Measurements from ENCODE around the gene HBG1. TPM values are rescaled to one million over a fixed set of nuclear protein-coding genes. Genes with fewer than 3 reads are reported as not detected.
"Not testable (repeated sequence)": the region's sequence is repeated elsewhere in the genome, so short reads cannot be mapped to it uniquely, and the experiment has no call there.

The HBG1 gene
- total RNA-seq, 2 experiments from 2014 or later: not detected

- Mint-ChIP-seq H3K9me3 (no peaks in the 10 kb centered on the region), H3K27me3 (peaks cover 10% of the 10 kb centered on the region), H3K36me3 (ENCODE audit: low read depth) (no peaks in the 10 kb centered on the region), H3K4me1 (no peaks in the 10 kb centered on the region), H3K27ac (no peak within 1 kb of the TSS), H3K4me3 (no peak within 1 kb of the TSS)
- ChIA-PET CTCF (no interaction called here), POLR2A (no interaction called here)
- no peak for DNase-seq
Observed at GRCh38 chr11:5269715-5270147, 20.1 kb upstream of the HBG1 start, which contains the start of gene HBE1. Gene HBE1, minus strand, starts transcription at chr11:5269945. Its CDS starts 55 bp downstream, at chr11:5269890.

DNA sequence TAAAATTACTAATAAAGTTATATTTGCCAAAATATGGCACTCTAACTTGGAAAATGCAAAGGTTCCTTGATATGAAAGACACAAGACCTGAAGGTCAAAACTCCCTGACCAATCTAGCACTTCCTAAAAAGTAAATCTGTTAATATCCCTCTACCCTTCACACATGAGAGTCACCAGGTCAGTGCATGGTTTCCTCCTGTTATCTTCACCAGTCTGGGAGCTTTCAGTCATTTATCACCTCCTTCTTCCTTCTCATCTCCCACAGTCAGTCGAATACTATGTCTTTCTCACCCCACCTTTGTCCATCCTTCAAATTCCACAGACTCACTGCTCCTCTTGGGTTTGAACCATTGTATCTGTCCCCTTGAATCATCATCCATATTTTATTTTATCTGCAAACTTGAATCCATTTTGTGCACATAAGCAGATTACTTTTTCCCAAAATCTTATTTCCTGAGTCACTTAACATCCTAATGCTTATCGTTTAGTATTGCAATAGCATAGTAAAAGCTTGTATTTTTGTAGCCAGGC lies 17.4 kb upstream of the HBG1 start:
- no peak overlapping the region for H3K4me3 Mint-ChIP-seq
- no peak overlapping the region for H3K27ac Mint-ChIP-seq
- H3K27me3 Mint-ChIP-seq: peaks cover 10% of the 10 kb centered on the region
- no peaks in the 10 kb centered on the region for H3K4me1 Mint-ChIP-seq
- no peaks in the 10 kb centered on the region for H3K9me3 Mint-ChIP-seq
- DNase-seq: no peak
- CTCF ChIA-PET: interaction anchor here (0.6 kb wide), 1 partner anchor 1344 kb away, joined by 4 read pairs; no protein-coding TSS in a partner anchor
- POLR2A ChIA-PET: no interaction called here
- no peaks in the 10 kb centered on the region for H3K36me3 Mint-ChIP-seq (ENCODE audit: low read depth)

DNA sequence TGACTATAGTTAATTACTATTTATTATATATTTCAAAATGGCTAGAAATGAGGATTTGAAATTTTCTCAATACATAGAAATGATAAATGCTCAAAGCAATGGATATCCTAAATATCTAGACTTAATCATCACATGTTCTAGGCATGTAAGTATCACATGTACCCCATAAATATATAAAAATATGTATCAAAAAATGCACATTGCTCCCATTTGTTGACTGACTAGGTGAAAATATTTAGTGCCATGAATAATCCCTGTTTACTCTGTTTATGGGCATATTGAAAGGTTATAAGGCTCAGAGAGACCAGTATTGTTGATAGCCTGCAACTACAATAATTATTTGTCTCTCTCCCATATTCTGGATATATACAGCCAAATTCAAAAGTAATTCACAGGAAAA lies 17.0 kb upstream of the HBG1 start:
- Mint-ChIP-seq H3K4me1 (no peaks in the 10 kb centered on the region), H3K27me3 (peaks cover 10% of the 10 kb centered on the region), H3K36me3 (ENCODE audit: low read depth) (no peaks in the 10 kb centered on the region), H3K27ac (no peak overlapping the region), H3K9me3 (no peaks in the 10 kb centered on the region), H3K4me3 (no peak overlapping the region)
- POLR2A ChIA-PET: no interaction called here
- CTCF ChIA-PET: no interaction called here
- no peak for DNase-seq

- CTCF ChIA-PET: no interaction called here
- Mint-ChIP-seq H3K27ac (no peak overlapping the region), H3K36me3 (ENCODE audit: low read depth) (no peaks in the 10 kb centered on the region), H3K4me1 (no peaks in the 10 kb centered on the region), H3K27me3 (peaks cover 10% of the 10 kb centered on the region), H3K4me3 (no peak overlapping the region), H3K9me3 (no peaks in the 10 kb centered on the region)
- POLR2A ChIA-PET: no interaction called here
- DNase-seq: no peak
Observed at GRCh38 chr11:5265832-5266231, 16.2 kb upstream of the HBG1 start.

DNA sequence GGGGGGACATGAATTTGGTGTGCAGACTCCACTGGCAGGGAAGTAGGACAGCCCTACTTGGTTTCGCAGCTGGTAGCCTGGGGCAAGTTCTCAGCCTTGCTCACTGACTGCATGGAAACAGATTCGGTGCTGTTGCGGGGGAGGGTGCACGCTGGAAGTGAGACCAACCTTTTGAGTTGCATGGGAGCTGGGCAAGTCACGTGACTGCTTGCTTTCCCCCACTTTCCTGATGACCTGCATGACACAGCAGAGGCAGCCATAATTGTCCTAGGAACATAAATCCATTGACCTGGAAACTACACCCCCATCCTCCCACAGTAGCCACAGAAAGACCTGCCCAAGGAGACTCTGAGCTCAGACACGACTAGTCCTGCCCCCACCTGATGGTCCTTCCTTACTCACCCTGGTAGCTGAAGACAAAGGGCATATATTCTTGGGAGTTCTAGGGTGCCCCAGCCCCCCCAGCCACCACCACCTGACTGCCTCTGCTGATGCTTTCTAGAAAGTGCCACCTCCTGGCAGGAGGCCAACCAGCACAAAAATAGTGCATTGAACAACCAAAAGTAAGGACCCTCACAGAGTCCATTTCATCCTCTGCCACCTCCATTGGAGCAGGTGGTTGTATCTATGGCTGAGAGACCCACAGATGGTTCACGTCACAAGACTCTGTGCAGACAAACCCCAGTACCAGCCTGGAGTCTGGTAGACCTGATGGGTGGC lies 9.0 kb upstream of the HBG1 start:
- Mint-ChIP-seq H3K27me3 (no peaks in the 10 kb centered on the region), H3K9me3 (no peaks in the 10 kb centered on the region), H3K36me3 (ENCODE audit: low read depth) (no peaks in the 10 kb centered on the region), H3K4me1 (no peaks in the 10 kb centered on the region), H3K27ac (no peak overlapping the region), H3K4me3 (no peak overlapping the region)
- ChIA-PET POLR2A (no interaction called here), CTCF (no interaction called here)
- DNase-seq: no peak

DNA sequence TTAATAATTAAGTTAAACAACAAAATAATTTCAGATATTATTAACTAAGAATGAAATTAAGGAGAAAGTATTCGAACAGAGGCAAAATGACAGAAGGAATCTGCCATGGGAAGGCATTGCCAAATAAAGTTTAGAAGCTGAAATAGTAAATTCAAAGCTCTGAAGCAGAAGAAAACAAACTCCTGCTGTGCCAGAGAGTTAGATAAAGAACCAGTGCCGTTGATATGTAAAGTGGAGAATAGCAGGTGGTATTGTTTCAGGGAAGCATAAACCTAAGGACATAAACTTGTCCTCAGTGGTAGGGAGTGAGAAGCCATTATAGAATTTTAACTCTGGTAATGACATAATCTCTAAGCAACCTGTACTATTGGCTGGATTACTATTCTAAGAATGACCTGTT lies 7.6 kb upstream of the HBG1 start:
- H3K27ac Mint-ChIP-seq: no peak overlapping the region
- no peaks in the 10 kb centered on the region for H3K9me3 Mint-ChIP-seq
- no peak overlapping the region for H3K4me3 Mint-ChIP-seq
- ChIA-PET CTCF (no interaction called here), POLR2A (no interaction called here)
- H3K36me3 Mint-ChIP-seq (ENCODE audit: low read depth): no peaks in the 10 kb centered on the region
- no peaks in the 10 kb centered on the region for H3K27me3 Mint-ChIP-seq
- no peaks in the 10 kb centered on the region for H3K4me1 Mint-ChIP-seq
- DNase-seq: no peak

GRCh38 chr11:5254646-5255413 lies 5.2 kb upstream of the HBG1 start, which contains the start of gene HBG2:
Gene HBG2, minus strand, starts transcription at chr11:5254781. Its CDS starts 53 bp downstream, at chr11:5254728.
- POLR2A ChIA-PET: interaction anchor here (0.7 kb wide), 1 partner anchor 76 kb away, joined by 3 read pairs; no protein-coding TSS in a partner anchor
- CTCF ChIA-PET; H3K4me1 Mint-ChIP-seq; DNase-seq; H3K9me3 Mint-ChIP-seq; H3K27ac Mint-ChIP-seq; H3K4me3 Mint-ChIP-seq; H3K36me3 Mint-ChIP-seq (ENCODE audit: low read depth); H3K27me3 Mint-ChIP-seq: not testable (repeated sequence)

- H3K4me1 Mint-ChIP-seq; H3K27me3 Mint-ChIP-seq; H3K36me3 Mint-ChIP-seq (ENCODE audit: low read depth): not testable (repeated sequence)
Observed at GRCh38 chr11:5254023-5254422, 4.4 kb upstream of the HBG1 start.

GRCh38 chr11:5253440-5253839 lies 3.8 kb upstream of the HBG1 start:
- POLR2A ChIA-PET; H3K9me3 Mint-ChIP-seq; H3K27ac Mint-ChIP-seq; H3K27me3 Mint-ChIP-seq; CTCF ChIA-PET; H3K36me3 Mint-ChIP-seq (ENCODE audit: low read depth); DNase-seq; H3K4me1 Mint-ChIP-seq; H3K4me3 Mint-ChIP-seq: not testable (repeated sequence)

More at GRCh38 chr11:5254023-5254422, 4.4 kb upstream of the HBG1 start:
- H3K9me3 Mint-ChIP-seq, CTCF ChIA-PET, H3K4me3 Mint-ChIP-seq, DNase-seq, H3K27ac Mint-ChIP-seq, POLR2A ChIA-PET: not testable (repeated sequence)

DNA sequence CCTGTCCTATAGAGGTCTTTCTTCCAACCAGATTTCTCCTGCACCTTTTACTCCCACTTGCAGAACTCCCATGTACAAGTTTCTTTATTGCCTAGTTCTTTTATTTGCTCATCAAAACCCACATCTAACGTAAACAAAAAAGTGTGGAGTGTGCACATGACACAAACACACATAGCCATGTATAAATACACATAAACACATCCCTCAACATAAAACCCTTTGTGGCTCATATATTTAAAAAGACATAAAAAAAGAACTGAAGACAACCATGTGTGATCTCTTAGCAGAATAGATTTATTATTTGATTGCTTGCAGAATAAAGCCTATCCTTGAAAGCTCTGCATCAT lies 3.2 kb upstream of the HBG1 start:
- CTCF ChIA-PET: no interaction called here
- Mint-ChIP-seq H3K27ac (no peak overlapping the region), H3K36me3 (ENCODE audit: low read depth) (no peaks in the 10 kb centered on the region), H3K27me3 (no peaks in the 10 kb centered on the region), H3K4me1 (no peaks in the 10 kb centered on the region), H3K4me3 (no peak overlapping the region), H3K9me3 (no peaks in the 10 kb centered on the region)
- DNase-seq: no peak
- POLR2A ChIA-PET: no interaction called here

GRCh38 chr11:5252192-5252918 lies 2.7 kb upstream of the HBG1 start:
- no peaks in the 10 kb centered on the region for H3K36me3 Mint-ChIP-seq (ENCODE audit: low read depth)
- H3K4me3 Mint-ChIP-seq: no peak overlapping the region
- H3K9me3 Mint-ChIP-seq: no peaks in the 10 kb centered on the region
- H3K4me1 Mint-ChIP-seq: no peaks in the 10 kb centered on the region
- CTCF ChIA-PET: no interaction called here
- DNase-seq: no peak
- POLR2A ChIA-PET: interaction anchor here (0.5 kb wide), 1 partner anchor 79 kb away, joined by 3 read pairs; no protein-coding TSS in a partner anchor
- H3K27ac Mint-ChIP-seq: no peak overlapping the region
- no peaks in the 10 kb centered on the region for H3K27me3 Mint-ChIP-seq

- H3K27ac Mint-ChIP-seq: no peak overlapping the region
- no peak overlapping the region for H3K4me3 Mint-ChIP-seq
- no peaks in the 10 kb centered on the region for H3K27me3 Mint-ChIP-seq
- H3K36me3 Mint-ChIP-seq (ENCODE audit: low read depth): no peaks in the 10 kb centered on the region
- H3K4me1 Mint-ChIP-seq: no peaks in the 10 kb centered on the region
- H3K9me3 Mint-ChIP-seq: no peaks in the 10 kb centered on the region
- ChIA-PET POLR2A (interaction anchor here (0.5 kb wide), 1 partner anchor 80 kb away, joined by 3 read pairs; no protein-coding TSS in a partner anchor), CTCF (no interaction called here)
- no peak for DNase-seq
Observed at GRCh38 chr11:5251746-5252145, 2.1 kb upstream of the HBG1 start.
